ENCODE measurements around the gene L1CAM. TPM values are rescaled to one million over a fixed set of nuclear protein-coding genes. Genes with fewer than 3 reads are reported as not detected.

The L1CAM gene
- total RNA-seq, 1 donor from 2014 or later, result 1.4 TPM

DNA sequence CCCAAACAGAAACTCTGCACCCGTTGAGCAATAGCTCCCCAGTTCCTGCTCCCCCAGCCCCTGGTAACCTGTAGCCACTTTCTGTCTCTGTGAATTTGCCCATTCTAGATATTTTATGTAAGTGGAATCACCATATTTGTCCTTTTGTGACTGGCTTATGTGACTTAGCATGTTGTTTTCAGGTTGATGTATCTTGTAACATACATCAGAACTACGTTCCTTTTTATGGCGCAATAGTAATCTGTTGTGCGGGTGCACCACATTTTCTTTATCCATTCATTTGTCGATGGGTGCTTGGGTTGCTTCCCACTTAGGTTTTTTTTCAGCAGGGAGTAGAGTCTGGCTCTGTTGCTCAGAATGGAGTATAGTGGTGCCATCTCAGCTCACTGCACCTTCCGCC is 49.1 kb downstream of the L1CAM start:
- peaks cover 25% of the 10 kb centered on the region for H3K27me3 Mint-ChIP-seq
- no peak overlapping the region for H3K4me3 Mint-ChIP-seq (ENCODE audit: low read depth)
- H3K4me1 Mint-ChIP-seq (ENCODE audit: low read depth), result no peaks in the 10 kb centered on the region
- H3K27ac Mint-ChIP-seq, result no peak overlapping the region
- peaks cover 1% of the 10 kb centered on the region for H3K36me3 Mint-ChIP-seq (ENCODE audit: insufficient read depth)
- DNase-seq (ENCODE audit: low spot score, unreplicated experiment), result no peak
- no peak for TF ChIP-seq CTCF (IDR thresholded peaks at IDR 0.05; ENCODE audit: unreplicated experiment)
- peaks cover 12% of the 10 kb centered on the region for H3K9me3 Mint-ChIP-seq (ENCODE audit: low read depth)

DNA sequence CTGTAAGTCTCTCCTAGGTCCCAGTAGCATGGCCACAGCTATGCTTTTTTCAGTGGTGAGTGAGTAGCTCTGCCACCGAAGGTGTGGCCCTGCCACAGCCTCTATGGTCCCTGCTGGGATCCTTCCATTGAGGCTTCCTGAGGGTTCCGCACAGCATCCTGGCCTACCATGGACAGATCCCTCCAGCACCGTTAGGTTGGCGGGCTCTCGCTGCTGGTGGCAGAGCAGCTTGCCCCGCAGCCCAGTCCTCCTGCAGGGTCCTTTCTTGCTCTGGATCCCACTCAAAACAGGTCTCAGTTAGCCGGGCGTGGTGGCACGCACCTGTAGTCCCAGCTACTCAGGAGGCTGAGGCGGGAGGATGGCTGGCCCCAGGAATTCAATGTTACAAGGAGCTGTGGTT is 53.2 kb downstream of the L1CAM start:
- H3K27me3 Mint-ChIP-seq, result peaks cover 40% of the 10 kb centered on the region

GRCh38 chrX:153831429-153832150 is 54.4 kb downstream of the L1CAM start:
- TF ChIP-seq CTCF (IDR thresholded peaks at IDR 0.05; ENCODE audit: unreplicated experiment), result no peak
- Mint-ChIP-seq H3K36me3 (ENCODE audit: insufficient read depth) (peaks cover 1% of the 10 kb centered on the region), H3K27ac (no peak overlapping the region), H3K9me3 (ENCODE audit: low read depth) (peaks cover 3% of the 10 kb centered on the region), H3K4me1 (ENCODE audit: low read depth) (no peaks in the 10 kb centered on the region), H3K4me3 (ENCODE audit: low read depth) (peak overlapping the region; percentile 50), H3K27me3 (peaks cover 51% of the 10 kb centered on the region)
- DNase-seq (ENCODE audit: low spot score, unreplicated experiment), result no peak

More for the DNA sequence above, 53.2 kb downstream of the L1CAM start:
- Mint-ChIP-seq H3K4me1 (ENCODE audit: low read depth) (no peaks in the 10 kb centered on the region), H3K9me3 (ENCODE audit: low read depth) (peaks cover 3% of the 10 kb centered on the region), H3K36me3 (ENCODE audit: insufficient read depth) (peaks cover 1% of the 10 kb centered on the region), H3K4me3 (ENCODE audit: low read depth) (no peak overlapping the region), H3K27ac (no peak overlapping the region)
- DNase-seq (ENCODE audit: low spot score, unreplicated experiment), result no peak
- TF ChIP-seq CTCF (IDR thresholded peaks at IDR 0.05; ENCODE audit: unreplicated experiment), result no peak

GRCh38 chrX:153830640-153831428 is 55.1 kb downstream of the L1CAM start:
- no peak overlapping the region for H3K4me3 Mint-ChIP-seq (ENCODE audit: low read depth)
- no peak overlapping the region for H3K27ac Mint-ChIP-seq
- peaks cover 3% of the 10 kb centered on the region for H3K9me3 Mint-ChIP-seq (ENCODE audit: low read depth)
- DNase-seq (ENCODE audit: low spot score, unreplicated experiment), result no peak
- TF ChIP-seq CTCF (IDR thresholded peaks at IDR 0.05; ENCODE audit: unreplicated experiment), result no peak
- peaks cover 52% of the 10 kb centered on the region for H3K27me3 Mint-ChIP-seq
- H3K36me3 Mint-ChIP-seq (ENCODE audit: insufficient read depth), result peaks cover 1% of the 10 kb centered on the region
- no peaks in the 10 kb centered on the region for H3K4me1 Mint-ChIP-seq (ENCODE audit: low read depth)

DNA sequence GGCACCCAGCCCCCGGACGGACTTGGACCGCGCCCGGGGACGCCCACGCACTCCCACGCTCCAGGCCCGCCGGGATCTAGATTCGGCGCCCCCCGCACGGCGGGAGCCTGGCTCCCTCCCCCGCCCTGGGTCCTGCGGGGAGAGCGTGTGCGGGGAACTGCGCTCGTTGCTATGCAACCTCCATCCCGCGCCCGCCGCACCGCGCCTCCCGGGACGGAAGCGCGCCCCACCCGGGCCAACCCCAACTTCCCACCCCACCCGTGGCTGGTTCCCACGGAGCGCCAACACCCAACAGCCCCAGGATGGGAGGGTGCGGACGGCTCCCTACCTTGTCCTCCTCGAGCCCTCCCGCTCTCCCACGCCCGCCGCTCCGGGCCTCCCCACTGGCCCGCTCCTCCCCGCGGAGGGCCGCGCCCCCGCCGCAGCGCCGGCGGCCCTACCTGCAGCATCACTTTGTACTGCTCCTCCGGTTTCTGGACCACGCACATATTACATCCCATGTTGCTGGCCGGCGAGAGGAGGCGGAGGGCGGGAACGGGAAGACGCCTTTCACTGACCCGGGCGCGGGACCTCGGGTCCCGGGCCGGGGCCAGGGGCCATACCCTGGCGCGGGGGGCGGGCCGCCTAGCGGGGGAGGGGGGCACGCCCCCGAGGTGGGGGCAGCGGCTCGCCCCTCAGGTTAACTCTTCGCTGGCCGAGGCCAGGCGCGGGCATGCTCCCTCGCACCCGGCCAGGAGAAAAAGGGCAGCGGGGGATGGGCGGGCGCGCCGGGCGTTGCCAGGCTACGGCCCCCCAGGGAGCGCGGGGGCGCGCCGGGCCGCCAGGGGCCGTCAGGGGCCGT is 56.0 kb downstream of the L1CAM start, which contains the start of gene PDZD4:
PDZD4 (minus strand) TSS at position 746 of the 841 bp plus-strand sequence; CDS start at position 500, 246 bp downstream.
- Mint-ChIP-seq H3K27ac (no peak within 1 kb of the TSS), H3K9me3 (ENCODE audit: low read depth) (peaks cover 3% of the 10 kb centered on the region)

More for the DNA sequence above, 56.0 kb downstream of the L1CAM start, which contains the start of gene PDZD4:
- no peak for TF ChIP-seq CTCF (IDR thresholded peaks at IDR 0.05; ENCODE audit: unreplicated experiment)
- peaks cover 60% of the 10 kb centered on the region for H3K27me3 Mint-ChIP-seq
- no peak for DNase-seq (ENCODE audit: low spot score, unreplicated experiment)
- H3K36me3 Mint-ChIP-seq (ENCODE audit: insufficient read depth), result peaks cover 1% of the 10 kb centered on the region
- no peaks in the 10 kb centered on the region for H3K4me1 Mint-ChIP-seq (ENCODE audit: low read depth)
- H3K4me3 Mint-ChIP-seq (ENCODE audit: low read depth), result peak within 1 kb of the TSS; percentile 50

Data from progenitor cell of endocrine pancreas (in vitro differentiated cells).